ENCODE results near the gene TRIM47. TPM values are rescaled to one million over a fixed set of nuclear protein-coding genes. Genes with fewer than 3 reads are reported as not detected.

The TRIM47 gene
- total and polyA plus RNA-seq, 9 donors, result 7.2 to 38.3 (median 17.3) TPM

- TF ChIP-seq EP300 (IDR thresholded peaks at IDR 0.05), result no peak
- TF ChIP-seq CTCF (IDR thresholded peaks at IDR 0.05), result no peak
- H3K36me3 ChIP-seq, result no peaks in the 10 kb centered on the region
- no peak overlapping the region for H3K4me3 ChIP-seq
- 17 to 27% (median 20%) methylated on average over 11 of the region's 11 CpGs for WGBS, 3 donors
- no peaks in the 10 kb centered on the region for H3K27me3 ChIP-seq
- DNase-seq, result peak; percentile 51 to 78 (median 63)
- H3K9me3 ChIP-seq, result no peaks in the 10 kb centered on the region
- intact Hi-C loops (cut with DNase I), result loop anchor here in 2 of 4 donors (5.0 to 10.0 kb wide), 2 partner anchors 92 to 365 kb away; partner anchors contain the start of gene CDK3 (in 1 of the 2)
- peaks cover 2% of the 10 kb centered on the region for H3K4me1 ChIP-seq (ENCODE audit: insufficient read depth)
- no peak overlapping the region for H3K27ac ChIP-seq
These were observed 31.5 kb upstream of the TRIM47 start for GRCh38 chr17:75909812-75910274.

- no peaks in the 10 kb centered on the region for H3K27me3 ChIP-seq
- TF ChIP-seq EP300 (IDR thresholded peaks at IDR 0.05), result no peak
- no peak for TF ChIP-seq CTCF (IDR thresholded peaks at IDR 0.05)
- H3K36me3 ChIP-seq, result no peaks in the 10 kb centered on the region
- no peak for DNase-seq
- H3K27ac ChIP-seq, result no peak overlapping the region
- WGBS, 3 donors, result 61 to 67% (median 63%) methylated on average over 14 of the region's 14 CpGs
- no peaks in the 10 kb centered on the region for H3K9me3 ChIP-seq
- peaks cover 2% of the 10 kb centered on the region for H3K4me1 ChIP-seq (ENCODE audit: insufficient read depth)
- H3K4me3 ChIP-seq, result no peak overlapping the region
- intact Hi-C loops (cut with DNase I), result no loop called here
These were observed 30.9 kb upstream of the TRIM47 start for GRCh38 chr17:75909051-75909811.

GRCh38 chr17:75908201-75908600, 29.8 kb upstream of the TRIM47 start:
- TF ChIP-seq EP300 (IDR thresholded peaks at IDR 0.05) (no peak), POLR2A (IDR thresholded peaks at IDR 0.05) (no peak), CTCF (IDR thresholded peaks at IDR 0.05) (no peak)
- no peak overlapping the region for H3K27ac ChIP-seq
- peaks cover 2% of the 10 kb centered on the region for H3K4me1 ChIP-seq (ENCODE audit: insufficient read depth)
- H3K27me3 ChIP-seq, result no peaks in the 10 kb centered on the region
- no peaks in the 10 kb centered on the region for H3K36me3 ChIP-seq
- H3K9me3 ChIP-seq, result no peaks in the 10 kb centered on the region
- H3K4me3 ChIP-seq, result no peak overlapping the region
- 80 to 87% (median 83%) methylated on average over 6 of the region's 6 CpGs for WGBS, 3 donors
- intact Hi-C loops (cut with DNase I), result no loop called here
- no peak for DNase-seq

- no peak for TF ChIP-seq POLR2A (IDR thresholded peaks at IDR 0.05)
- no peak for TF ChIP-seq CTCF (IDR thresholded peaks at IDR 0.05)
- no peak for TF ChIP-seq EP300 (IDR thresholded peaks at IDR 0.05)
- H3K27me3 ChIP-seq, result no peaks in the 10 kb centered on the region
- H3K4me3 ChIP-seq, result no peak overlapping the region
- intact Hi-C loops (cut with DNase I), result loop anchor here in 1 of 4 donors (2.0 kb wide), 1 partner anchor 100 kb away; no protein-coding TSS in a partner anchor
- no peak overlapping the region for H3K27ac ChIP-seq
- H3K4me1 ChIP-seq (ENCODE audit: insufficient read depth), result peaks cover 2% of the 10 kb centered on the region
- WGBS, 3 donors, result 80 to 84% (median 83%) methylated on average over 10 of the region's 10 CpGs
- no peaks in the 10 kb centered on the region for H3K9me3 ChIP-seq
- no peaks in the 10 kb centered on the region for H3K36me3 ChIP-seq
- no peak for DNase-seq
These were observed 27.9 kb upstream of the TRIM47 start for GRCh38 chr17:75906143-75906884.

Data from ovary (tissue), 9 donors.